ENCODE measurements around the gene LEMD2.

The LEMD2 gene

GRCh38 chr6:33819021-33819420, 30.1 kb upstream of the LEMD2 start:
- no peak overlapping the region for H3K27ac ChIP-seq (ENCODE audit: low read depth in 2 of 2, low read length in 2 of 2)
- no peaks in the 10 kb centered on the region for H3K4me1 ChIP-seq (ENCODE audit: control insufficient read depth in 2 of 2, insufficient read depth in 2 of 2, low read length in 2 of 2)

GRCh38 chr6:33818293-33818692, 29.4 kb upstream of the LEMD2 start:
- Histone ChIP-seq H3K9me3 (ENCODE audit: control insufficient read depth in 2 of 2, low read length in 2 of 2) (no peaks in the 10 kb centered on the region), H3K9ac (ENCODE audit: low read depth in 1 of 2, low read length in 2 of 2) (no peak overlapping the region), H3K4me3 (ENCODE audit: low read length in 2 of 2) (no peak overlapping the region), H3K27ac (ENCODE audit: low read depth in 2 of 2, low read length in 2 of 2) (no peak overlapping the region), H3K36me3 (ENCODE audit: control insufficient read depth in 2 of 2, insufficient read depth in 2 of 2, low read length in 2 of 2) (no peaks in the 10 kb centered on the region), H3K27me3 (ENCODE audit: control insufficient read depth in 2 of 2, insufficient read depth in 2 of 2, low read length in 2 of 2) (peaks cover 2 to 3% of the 10 kb centered on the region in 2 donors), H3K4me1 (ENCODE audit: control insufficient read depth in 2 of 2, insufficient read depth in 2 of 2, low read length in 2 of 2) (no peaks in the 10 kb centered on the region)

More at GRCh38 chr6:33819021-33819420, 30.1 kb upstream of the LEMD2 start:
- Histone ChIP-seq H3K36me3 (ENCODE audit: control insufficient read depth in 2 of 2, insufficient read depth in 2 of 2, low read length in 2 of 2) (no peaks in the 10 kb centered on the region), H3K4me3 (ENCODE audit: low read length in 2 of 2) (no peak overlapping the region), H3K9ac (ENCODE audit: low read depth in 1 of 2, low read length in 2 of 2) (no peak overlapping the region), H3K9me3 (ENCODE audit: control insufficient read depth in 2 of 2, low read length in 2 of 2) (no peaks in the 10 kb centered on the region), H3K27me3 (ENCODE audit: control insufficient read depth in 2 of 2, insufficient read depth in 2 of 2, low read length in 2 of 2) (no peaks in the 10 kb centered on the region)

GRCh38 chr6:33817489-33817888, 28.6 kb upstream of the LEMD2 start:
- no peak overlapping the region for H3K4me3 ChIP-seq (ENCODE audit: low read length in 2 of 2)
- no peak overlapping the region for H3K27ac ChIP-seq (ENCODE audit: low read depth in 2 of 2, low read length in 2 of 2)
- no peaks in the 10 kb centered on the region for H3K36me3 ChIP-seq (ENCODE audit: control insufficient read depth in 2 of 2, insufficient read depth in 2 of 2, low read length in 2 of 2)
- H3K9me3 ChIP-seq (ENCODE audit: control insufficient read depth in 2 of 2, low read length in 2 of 2) = no peaks in the 10 kb centered on the region
- H3K27me3 ChIP-seq (ENCODE audit: control insufficient read depth in 2 of 2, insufficient read depth in 2 of 2, low read length in 2 of 2) = peaks cover 3 to 4% of the 10 kb centered on the region in 2 donors
- H3K9ac ChIP-seq (ENCODE audit: low read depth in 1 of 2, low read length in 2 of 2) = no peak overlapping the region
- no peaks in the 10 kb centered on the region for H3K4me1 ChIP-seq (ENCODE audit: control insufficient read depth in 2 of 2, insufficient read depth in 2 of 2, low read length in 2 of 2)

GRCh38 chr6:33816911-33817310, 28.0 kb upstream of the LEMD2 start:
- Histone ChIP-seq H3K36me3 (ENCODE audit: control insufficient read depth in 2 of 2, insufficient read depth in 2 of 2, low read length in 2 of 2) (no peaks in the 10 kb centered on the region), H3K4me3 (ENCODE audit: low read length in 2 of 2) (no peak overlapping the region), H3K27me3 (ENCODE audit: control insufficient read depth in 2 of 2, insufficient read depth in 2 of 2, low read length in 2 of 2) (peaks cover 3 to 4% of the 10 kb centered on the region in 2 donors), H3K4me1 (ENCODE audit: control insufficient read depth in 2 of 2, insufficient read depth in 2 of 2, low read length in 2 of 2) (no peaks in the 10 kb centered on the region), H3K27ac (ENCODE audit: low read depth in 2 of 2, low read length in 2 of 2) (no peak overlapping the region), H3K9me3 (ENCODE audit: control insufficient read depth in 2 of 2, low read length in 2 of 2) (no peaks in the 10 kb centered on the region), H3K9ac (ENCODE audit: low read depth in 1 of 2, low read length in 2 of 2) (no peak overlapping the region)

GRCh38 chr6:33815854-33816253, 26.9 kb upstream of the LEMD2 start:
- peaks cover 3 to 5% of the 10 kb centered on the region in 2 donors for H3K27me3 ChIP-seq (ENCODE audit: control insufficient read depth in 2 of 2, insufficient read depth in 2 of 2, low read length in 2 of 2)
- no peak overlapping the region for H3K4me3 ChIP-seq (ENCODE audit: low read length in 2 of 2)
- no peak overlapping the region for H3K27ac ChIP-seq (ENCODE audit: low read depth in 2 of 2, low read length in 2 of 2)
- H3K4me1 ChIP-seq (ENCODE audit: control insufficient read depth in 2 of 2, insufficient read depth in 2 of 2, low read length in 2 of 2) = no peaks in the 10 kb centered on the region
- H3K9ac ChIP-seq (ENCODE audit: low read depth in 1 of 2, low read length in 2 of 2) = no peak overlapping the region
- no peaks in the 10 kb centered on the region for H3K9me3 ChIP-seq (ENCODE audit: control insufficient read depth in 2 of 2, low read length in 2 of 2)
- H3K36me3 ChIP-seq (ENCODE audit: control insufficient read depth in 2 of 2, insufficient read depth in 2 of 2, low read length in 2 of 2) = no peaks in the 10 kb centered on the region

- H3K9me3 ChIP-seq (ENCODE audit: control insufficient read depth in 2 of 2, low read length in 2 of 2) = no peaks in the 10 kb centered on the region
- H3K9ac ChIP-seq (ENCODE audit: low read depth in 1 of 2, low read length in 2 of 2) = no peak overlapping the region
- no peak overlapping the region for H3K27ac ChIP-seq (ENCODE audit: low read depth in 2 of 2, low read length in 2 of 2)
- no peaks in the 10 kb centered on the region for H3K4me1 ChIP-seq (ENCODE audit: control insufficient read depth in 2 of 2, insufficient read depth in 2 of 2, low read length in 2 of 2)
- H3K27me3 ChIP-seq (ENCODE audit: control insufficient read depth in 2 of 2, insufficient read depth in 2 of 2, low read length in 2 of 2) = peaks cover 3 to 6% of the 10 kb centered on the region in 2 donors
- H3K4me3 ChIP-seq (ENCODE audit: low read length in 2 of 2) = no peak overlapping the region
- no peaks in the 10 kb centered on the region for H3K36me3 ChIP-seq (ENCODE audit: control insufficient read depth in 2 of 2, insufficient read depth in 2 of 2, low read length in 2 of 2)
Observed at GRCh38 chr6:33813990-33814985, 25.4 kb upstream of the LEMD2 start.

- Histone ChIP-seq H3K27ac (ENCODE audit: low read depth in 2 of 2, low read length in 2 of 2) (no peak overlapping the region), H3K9ac (ENCODE audit: low read depth in 1 of 2, low read length in 2 of 2) (no peak overlapping the region), H3K4me1 (ENCODE audit: control insufficient read depth in 2 of 2, insufficient read depth in 2 of 2, low read length in 2 of 2) (no peaks in the 10 kb centered on the region), H3K27me3 (ENCODE audit: control insufficient read depth in 2 of 2, insufficient read depth in 2 of 2, low read length in 2 of 2) (peaks cover 3 to 8% of the 10 kb centered on the region in 2 donors), H3K9me3 (ENCODE audit: control insufficient read depth in 2 of 2, low read length in 2 of 2) (no peaks in the 10 kb centered on the region), H3K4me3 (ENCODE audit: low read length in 2 of 2) (no peak overlapping the region), H3K36me3 (ENCODE audit: control insufficient read depth in 2 of 2, insufficient read depth in 2 of 2, low read length in 2 of 2) (no peaks in the 10 kb centered on the region)
Observed at GRCh38 chr6:33813246-33813904, 24.4 kb upstream of the LEMD2 start.

GRCh38 chr6:33812669-33813068, 23.7 kb upstream of the LEMD2 start:
- Histone ChIP-seq H3K4me3 (ENCODE audit: low read length in 2 of 2) (no peak overlapping the region), H3K27me3 (ENCODE audit: control insufficient read depth in 2 of 2, insufficient read depth in 2 of 2, low read length in 2 of 2) (peaks cover 3 to 9% of the 10 kb centered on the region in 2 donors), H3K9ac (ENCODE audit: low read depth in 1 of 2, low read length in 2 of 2) (no peak overlapping the region), H3K27ac (ENCODE audit: low read depth in 2 of 2, low read length in 2 of 2) (no peak overlapping the region), H3K4me1 (ENCODE audit: control insufficient read depth in 2 of 2, insufficient read depth in 2 of 2, low read length in 2 of 2) (no peaks in the 10 kb centered on the region), H3K9me3 (ENCODE audit: control insufficient read depth in 2 of 2, low read length in 2 of 2) (no peaks in the 10 kb centered on the region), H3K36me3 (ENCODE audit: control insufficient read depth in 2 of 2, insufficient read depth in 2 of 2, low read length in 2 of 2) (no peaks in the 10 kb centered on the region)

- no peaks in the 10 kb centered on the region for H3K36me3 ChIP-seq (ENCODE audit: control insufficient read depth in 2 of 2, insufficient read depth in 2 of 2, low read length in 2 of 2)
- no peak overlapping the region for H3K4me3 ChIP-seq (ENCODE audit: low read length in 2 of 2)
- H3K9me3 ChIP-seq (ENCODE audit: control insufficient read depth in 2 of 2, low read length in 2 of 2) = no peaks in the 10 kb centered on the region
- peaks cover 3 to 11% of the 10 kb centered on the region in 2 donors for H3K27me3 ChIP-seq (ENCODE audit: control insufficient read depth in 2 of 2, insufficient read depth in 2 of 2, low read length in 2 of 2)
- no peak overlapping the region for H3K9ac ChIP-seq (ENCODE audit: low read depth in 1 of 2, low read length in 2 of 2)
- H3K4me1 ChIP-seq (ENCODE audit: control insufficient read depth in 2 of 2, insufficient read depth in 2 of 2, low read length in 2 of 2) = no peaks in the 10 kb centered on the region
- no peak overlapping the region for H3K27ac ChIP-seq (ENCODE audit: low read depth in 2 of 2, low read length in 2 of 2)
Observed at GRCh38 chr6:33809594-33809993, 20.7 kb upstream of the LEMD2 start.

GRCh38 chr6:33808641-33809180, 19.8 kb upstream of the LEMD2 start:
- H3K9ac ChIP-seq (ENCODE audit: low read depth in 1 of 2, low read length in 2 of 2) = no peak overlapping the region
- H3K9me3 ChIP-seq (ENCODE audit: control insufficient read depth in 2 of 2, low read length in 2 of 2) = no peaks in the 10 kb centered on the region
- H3K27ac ChIP-seq (ENCODE audit: low read depth in 2 of 2, low read length in 2 of 2) = no peak overlapping the region
- no peak overlapping the region for H3K4me3 ChIP-seq (ENCODE audit: low read length in 2 of 2)
- peaks cover 3 to 11% of the 10 kb centered on the region in 2 donors for H3K27me3 ChIP-seq (ENCODE audit: control insufficient read depth in 2 of 2, insufficient read depth in 2 of 2, low read length in 2 of 2)
- no peaks in the 10 kb centered on the region for H3K36me3 ChIP-seq (ENCODE audit: control insufficient read depth in 2 of 2, insufficient read depth in 2 of 2, low read length in 2 of 2)
- H3K4me1 ChIP-seq (ENCODE audit: control insufficient read depth in 2 of 2, insufficient read depth in 2 of 2, low read length in 2 of 2) = no peaks in the 10 kb centered on the region

Data from mucosa of rectum (tissue), 2 donors.